IMR-90 (cell line): ENCODE results near the gene MGLL. TPM values are rescaled to one million over a fixed set of nuclear protein-coding genes. Genes with fewer than 3 reads are reported as not detected.

Experiments
- ATAC-seq: fragments of 200-7000 bp; cut with Tn5 transposase; 2 replicates; pipeline ENCODE4 v1.9.1; 2020; ENCODE audit warnings: low read depth, mild to moderate bottlenecking, moderate library complexity
- BruUV-seq: library from RNA; stranded (reverse); fragments of 400-500 nt; replicated peaks from 2 replicates; lab custom pipeline; 2021; lab: Mats Ljungman, UMichigan
- CTCF ChIA-PET: fragments of 300-600 bp; formaldehyde crosslinking; extraction: SDS; loops from one replicate; lab custom pipeline; 2021; ENCODE audit warnings: antibody characterized with exemption; lab: Yijun Ruan, JAX
- POLR2A ChIA-PET: fragments of 300-600 bp; sonication (Branson Sonifier 250); formaldehyde crosslinking; loops from one replicate; lab custom pipeline; 2022; ENCODE audit warnings: antibody characterized with exemption; ENCODE audit not compliant: unreplicated experiment; lab: Charles Lee
- DNase-seq: peaks from one replicate; pipeline ENCODE4 v3.0.0; 2013
- H2AFZ ChIP-seq: replicated peaks from 2 replicates; pipeline ENCODE3; 2013; ENCODE audit warnings: low read length, mild to moderate bottlenecking; ENCODE audit not compliant: poor library complexity
- H2AK5ac ChIP-seq: 2 replicates; pipeline ENCODE4 v1.6.1; 2013; ENCODE audit warnings: low read depth, low read length, inconsistent platforms
- H2AK9ac ChIP-seq: replicated peaks from 2 replicates; pipeline ENCODE3; 2013; ENCODE audit warnings: mild to moderate bottlenecking, low read depth, low read length, moderate library complexity; ENCODE audit not compliant: poor library complexity
- H2BK120ac ChIP-seq: 2 replicates; pipeline ENCODE4 v1.6.1; 2013; ENCODE audit warnings: low read depth, low read length, inconsistent platforms
- H2BK15ac ChIP-seq: 3 replicates; pipeline ENCODE4 v1.6.1; 2013; ENCODE audit warnings: low read depth, low read length, inconsistent platforms
- H2BK20ac ChIP-seq: 2 replicates; pipeline ENCODE4 v1.6.1; 2013; ENCODE audit warnings: low read depth, mild to moderate bottlenecking, inconsistent platforms, low read length, moderate library complexity
- H2BK5ac ChIP-seq: 2 replicates; pipeline ENCODE4 v1.6.1; 2013; ENCODE audit warnings: mild to moderate bottlenecking, low read depth, low read length, inconsistent platforms; ENCODE audit not compliant: poor library complexity, severe bottlenecking
- H3K14ac ChIP-seq: replicated peaks from 2 replicates; pipeline ENCODE4 v1.6.1; 2013; ENCODE audit warnings: low read depth, low read length, inconsistent platforms
- H3K18ac ChIP-seq: 2 replicates; pipeline ENCODE4 v1.6.1; 2013; ENCODE audit warnings: low read depth, low read length, control low read depth
- H3K23ac ChIP-seq: 2 replicates; pipeline ENCODE4 v1.6.1; 2013; ENCODE audit warnings: low read depth, low read length, inconsistent platforms
- H3K27ac ChIP-seq: 2 replicates; pipeline ENCODE4 v1.5.1; 2013; ENCODE audit warnings: mild to moderate bottlenecking, control low read depth, low read length; ENCODE audit not compliant: insufficient read depth
- H3K27me3 ChIP-seq: 2 replicates; pipeline ENCODE4 v1.6.1; 2013; ENCODE audit warnings: low read length; ENCODE audit not compliant: control insufficient read depth, insufficient read depth
- H3K36me3 ChIP-seq: 2 replicates; pipeline ENCODE4 v1.6.1; 2013; ENCODE audit warnings: low read length, mixed read lengths; ENCODE audit not compliant: control insufficient read depth, insufficient read depth
- H3K4ac ChIP-seq: 2 replicates; pipeline ENCODE4 v1.6.1; 2013; ENCODE audit warnings: low read depth, low read length, inconsistent platforms
- H3K4me1 ChIP-seq: 2 replicates; pipeline ENCODE4 v1.6.1; 2013; ENCODE audit warnings: low read length, mixed read lengths; ENCODE audit not compliant: control insufficient read depth, insufficient read depth
- H3K4me2 ChIP-seq: 2 replicates; pipeline ENCODE4 v1.6.1; 2013; ENCODE audit warnings: low read depth, mild to moderate bottlenecking, control low read depth, low read length, moderate library complexity
- H3K4me3 ChIP-seq: 2 replicates; pipeline ENCODE4 v1.5.1; 2013; ENCODE audit warnings: low read depth, mild to moderate bottlenecking, control low read depth, low read length, moderate library complexity; ENCODE audit not compliant: insufficient read depth
- H3K56ac ChIP-seq: 2 replicates; pipeline ENCODE4 v1.6.1; 2013; ENCODE audit warnings: low read length, inconsistent platforms; ENCODE audit not compliant: insufficient read depth; ENCODE audit errors: extremely low read depth
- H3K79me1 ChIP-seq, 2 experiments: 2 replicates each; pipeline ENCODE4 v1.6.1; 2013; ENCODE audit warnings: low read length in 2 of 2, inconsistent platforms in 1 of 2, low read depth in 1 of 2
- H3K9ac ChIP-seq: 2 replicates; pipeline ENCODE4 v1.6.1; 2013; ENCODE audit warnings: low read depth, low read length, control low read depth
- H3K9me1 ChIP-seq: 2 replicates; pipeline ENCODE4 v1.6.1; 2013; ENCODE audit warnings: low read length, inconsistent platforms; ENCODE audit not compliant: insufficient read depth
- H3K9me3 ChIP-seq: 2 replicates; pipeline ENCODE4 v1.6.1; 2013; ENCODE audit warnings: low read length; ENCODE audit not compliant: control insufficient read depth, insufficient read depth
- H4K20me1 ChIP-seq: 2 replicates; pipeline ENCODE4 v1.6.1; 2013; ENCODE audit warnings: low read length, inconsistent platforms; ENCODE audit not compliant: insufficient read depth
- H4K5ac ChIP-seq: 2 replicates; pipeline ENCODE4 v1.6.1; 2013; ENCODE audit warnings: mild to moderate bottlenecking, low read depth, low read length, control low read depth
- H4K8ac ChIP-seq, 2 experiments: 2 replicates each; pipeline ENCODE4 v1.6.1; 2013; ENCODE audit warnings: low read depth in 2 of 2, low read length in 2 of 2, control low read depth in 1 of 2, inconsistent platforms in 1 of 2
- H4K91ac ChIP-seq: 2 replicates; pipeline ENCODE4 v1.6.1; 2013; ENCODE audit warnings: low read depth, low read length, inconsistent platforms; ENCODE audit not compliant: insufficient read depth
- BHLHE40 ChIP-seq: fragments of 150-350 bp; IDR thresholded peaks from 2 replicates; pipeline ENCODE4 v1.6.1; 2016; ENCODE audit warnings: mild to moderate bottlenecking, low read depth, low read length
- CEBPB ChIP-seq: IDR thresholded peaks from 2 replicates; pipeline ENCODE4 v1.6.1; 2012; ENCODE audit warnings: low read depth, low read length, improper control_type of control experiment
- CHD1 ChIP-seq: IDR thresholded peaks from 2 replicates; pipeline ENCODE4 v1.6.1; 2012; ENCODE audit warnings: low read depth, low read length, improper control_type of control experiment
- FOS ChIP-seq: fragments of 150-350 bp; IDR thresholded peaks from 2 replicates; pipeline ENCODE4 v1.6.1; 2016; ENCODE audit warnings: low read depth, low read length
- MAFK ChIP-seq: IDR thresholded peaks from 2 replicates; pipeline ENCODE4 v1.6.1; 2012; ENCODE audit warnings: low read depth, low read length, improper control_type of control experiment
- MAZ ChIP-seq: IDR thresholded peaks from 2 replicates; pipeline ENCODE4 v1.6.1; 2012; ENCODE audit warnings: low read depth, mild to moderate bottlenecking, low read length, improper control_type of control experiment, moderate library complexity, borderline replicate concordance
- MXI1 ChIP-seq: IDR thresholded peaks from 2 replicates; pipeline ENCODE4 v1.6.1; 2012; ENCODE audit warnings: low read depth, mild to moderate bottlenecking, low read length, moderate library complexity, borderline replicate concordance
- NFE2L2 ChIP-seq: fragments of 150-350 bp; IDR thresholded peaks from 2 replicates; pipeline ENCODE4 v1.6.1; 2016; ENCODE audit warnings: low read depth, mild to moderate bottlenecking, low read length
- POLR2A ChIP-seq: IDR thresholded peaks from 2 replicates; pipeline ENCODE4 v1.6.1; 2012; ENCODE audit warnings: mild to moderate bottlenecking, low read depth, low read length
- RCOR1 ChIP-seq: IDR thresholded peaks from 2 replicates; pipeline ENCODE4 v1.6.1; 2012; ENCODE audit warnings: mild to moderate bottlenecking, low read length, improper control_type of control experiment; ENCODE audit not compliant: insufficient replicate concordance
- RFX5 ChIP-seq: IDR thresholded peaks from 2 replicates; pipeline ENCODE4 v1.8.0; 2012; ENCODE audit warnings: low read depth, mild to moderate bottlenecking, low read length, moderate library complexity
- SMC3 ChIP-seq: fragments of 150-350 bp; IDR thresholded peaks from 2 replicates; pipeline ENCODE4 v1.6.1; 2016; ENCODE audit warnings: low read depth, mild to moderate bottlenecking, antibody characterized with exemption, low read length, moderate library complexity
- WGBS, 2 experiments: methylation state at CpG; one replicate each; pipeline versions ENCODE4 v1.1.5 to v1.1.7; 2013; ENCODE audit warnings: missing lambda C conversion rate in 2 of 2; ENCODE audit not compliant: insufficient read length in 1 of 2; ENCODE audit errors: extremely low coverage in 2 of 2; 5-methylcytosine and 5-hydroxymethylcytosine counted together
- dilution Hi-C: fragments of 300-500 bp; cut with HindIII; formaldehyde crosslinking; loops from one replicate; pipeline ENCODE4 v1.14.3; 2018; ENCODE audit warnings: low sequenced_read_pairs; ENCODE audit not compliant: unreplicated experiment
- in situ Hi-C: fragments of 300-500 bp; cut with MboI; formaldehyde crosslinking; loops from 3 replicates; pipeline ENCODE4 v1.14.3; 2019; ENCODE audit warnings: low sequenced_read_pairs, inconsistent platforms, mixed read lengths
- intact Hi-C: fragments of 100-400 bp; cut with micrococcal nuclease; formaldehyde crosslinking; loops from 2 replicates; pipeline ENCODE4 v1.10.0; 2022
- polyA plus RNA-seq, 3 experiments: library from polyadenylated mRNA; depleted of rRNA; stranded (reverse); fragments of >200 nt; gene quantifications; 2 replicates each; pipeline ENCODE4 v1.2.3, GENCODE V29; 2012; ENCODE audit warnings: low replicate concordance in 1 of 3
- total RNA-seq: library from RNA; depleted of rRNA; stranded (reverse); fragments of >200 nt; gene quantifications from 2 replicates; pipeline ENCODE4 v1.2.3, GENCODE V29; 2012
- TF ChIP-seq, protein P1 (sequence below): fragments of 150-350 bp; IDR thresholded peaks from 2 replicates; pipeline ENCODE4 v1.6.1; 2017; ENCODE audit warnings: mild to moderate bottlenecking, antibody characterized with exemption, low read length, low read depth
- TF ChIP-seq, protein P2 (sequence below): fragments of 150-350 bp; IDR thresholded peaks from 2 replicates; pipeline ENCODE4 v1.6.1; 2016; ENCODE audit warnings: low read depth, mild to moderate bottlenecking, low read length, moderate library complexity, borderline replicate concordance
- TF ChIP-seq, protein P3 (sequence below): conservative IDR thresholded peaks from 2 replicates; pipeline ENCODE4 v1.5.1; 2012; ENCODE audit warnings: mild to moderate bottlenecking, low read depth, low read length, improper control_type of control experiment

The MGLL gene
- total and polyA plus RNA-seq, 2 of the 4 experiments (the other 2 are of a cell fraction) = 23.7 to 60.6 TPM

GRCh38 chr3:127829537-127829936 lies 7.2 kb upstream of the MGLL start:
- ATAC-seq (no peak), DNase-seq (no peak)
- no peak overlapping the region for H3K27ac ChIP-seq
- no peak overlapping the region for H4K8ac ChIP-seq
- no peaks in the 10 kb centered on the region for H3K79me1 ChIP-seq
- H2BK5ac ChIP-seq = no peak overlapping the region
- POLR2A ChIA-PET = no interaction called here
- no peak overlapping the region for H3K56ac ChIP-seq
- H3K36me3 ChIP-seq = no peaks in the 10 kb centered on the region
- no peak overlapping the region for H2AK5ac ChIP-seq
- peaks cover 8% of the 10 kb centered on the region; the same call in 1 of the 2 replicates for H3K9me3 ChIP-seq
- H2BK15ac ChIP-seq = no peak overlapping the region
- H4K91ac ChIP-seq = no peak overlapping the region
- in situ Hi-C loops = no loop called here
- no peak overlapping the region for H3K9ac ChIP-seq
- intact Hi-C loops = no loop called here
- no peak for TF ChIP-seq POLR2A
- no peak for TF ChIP-seq MAFK
- no peak for TF ChIP-seq BHLHE40
- TF ChIP-seq, protein P1, sequence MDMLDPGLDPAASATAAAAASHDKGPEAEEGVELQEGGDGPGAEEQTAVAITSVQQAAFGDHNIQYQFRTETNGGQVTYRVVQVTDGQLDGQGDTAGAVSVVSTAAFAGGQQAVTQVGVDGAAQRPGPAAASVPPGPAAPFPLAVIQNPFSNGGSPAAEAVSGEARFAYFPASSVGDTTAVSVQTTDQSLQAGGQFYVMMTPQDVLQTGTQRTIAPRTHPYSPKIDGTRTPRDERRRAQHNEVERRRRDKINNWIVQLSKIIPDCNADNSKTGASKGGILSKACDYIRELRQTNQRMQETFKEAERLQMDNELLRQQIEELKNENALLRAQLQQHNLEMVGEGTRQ = no peak
- TF ChIP-seq, protein P2, sequence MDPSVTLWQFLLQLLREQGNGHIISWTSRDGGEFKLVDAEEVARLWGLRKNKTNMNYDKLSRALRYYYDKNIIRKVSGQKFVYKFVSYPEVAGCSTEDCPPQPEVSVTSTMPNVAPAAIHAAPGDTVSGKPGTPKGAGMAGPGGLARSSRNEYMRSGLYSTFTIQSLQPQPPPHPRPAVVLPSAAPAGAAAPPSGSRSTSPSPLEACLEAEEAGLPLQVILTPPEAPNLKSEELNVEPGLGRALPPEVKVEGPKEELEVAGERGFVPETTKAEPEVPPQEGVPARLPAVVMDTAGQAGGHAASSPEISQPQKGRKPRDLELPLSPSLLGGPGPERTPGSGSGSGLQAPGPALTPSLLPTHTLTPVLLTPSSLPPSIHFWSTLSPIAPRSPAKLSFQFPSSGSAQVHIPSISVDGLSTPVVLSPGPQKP = no peak
- TF ChIP-seq RFX5 = no peak
- no peak for TF ChIP-seq FOS
- no peak for TF ChIP-seq MAZ
- TF ChIP-seq RCOR1 = no peak
- no peak for TF ChIP-seq CEBPB
- no peak for TF ChIP-seq SMC3
- no peak for TF ChIP-seq MXI1
- TF ChIP-seq, protein P3, sequence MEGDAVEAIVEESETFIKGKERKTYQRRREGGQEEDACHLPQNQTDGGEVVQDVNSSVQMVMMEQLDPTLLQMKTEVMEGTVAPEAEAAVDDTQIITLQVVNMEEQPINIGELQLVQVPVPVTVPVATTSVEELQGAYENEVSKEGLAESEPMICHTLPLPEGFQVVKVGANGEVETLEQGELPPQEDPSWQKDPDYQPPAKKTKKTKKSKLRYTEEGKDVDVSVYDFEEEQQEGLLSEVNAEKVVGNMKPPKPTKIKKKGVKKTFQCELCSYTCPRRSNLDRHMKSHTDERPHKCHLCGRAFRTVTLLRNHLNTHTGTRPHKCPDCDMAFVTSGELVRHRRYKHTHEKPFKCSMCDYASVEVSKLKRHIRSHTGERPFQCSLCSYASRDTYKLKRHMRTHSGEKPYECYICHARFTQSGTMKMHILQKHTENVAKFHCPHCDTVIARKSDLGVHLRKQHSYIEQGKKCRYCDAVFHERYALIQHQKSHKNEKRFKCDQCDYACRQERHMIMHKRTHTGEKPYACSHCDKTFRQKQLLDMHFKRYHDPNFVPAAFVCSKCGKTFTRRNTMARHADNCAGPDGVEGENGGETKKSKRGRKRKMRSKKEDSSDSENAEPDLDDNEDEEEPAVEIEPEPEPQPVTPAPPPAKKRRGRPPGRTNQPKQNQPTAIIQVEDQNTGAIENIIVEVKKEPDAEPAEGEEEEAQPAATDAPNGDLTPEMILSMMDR = no peak
- TF ChIP-seq NFE2L2 = no peak
- no peak for TF ChIP-seq CHD1
- H3K9me1 ChIP-seq = no peaks in the 10 kb centered on the region
- no peak overlapping the region for H3K23ac ChIP-seq
- BruUV-seq = no TSS peak
- H3K4me1 ChIP-seq = no peaks in the 10 kb centered on the region
- no peaks in the 10 kb centered on the region for H4K20me1 ChIP-seq
- CTCF ChIA-PET = no interaction called here
- H2BK20ac ChIP-seq = no peak overlapping the region
- no peak overlapping the region for H2AK9ac ChIP-seq
- H2AFZ ChIP-seq = no peak overlapping the region
- no peak overlapping the region for H3K4ac ChIP-seq
- no CpG with 5 or more reads among the region's 1 CpG for WGBS, 2 experiments
- no peak overlapping the region for H2BK120ac ChIP-seq
- H3K27me3 ChIP-seq = no peaks in the 10 kb centered on the region
- dilution Hi-C loops = no loop called here
- H3K18ac ChIP-seq = no peak overlapping the region
- H4K5ac ChIP-seq = no peak overlapping the region
- H3K14ac ChIP-seq = no peak overlapping the region
- no peak overlapping the region for H3K4me2 ChIP-seq
- H3K4me3 ChIP-seq = no peak overlapping the region
